Ecto neural progenitor cell (in vitro differentiated cells): ENCODE results near the gene SOX18.

ENCODE experiments used
- DNase-seq: peaks from one replicate; pipeline ENCODE4 v3.0.0-alpha.2; 2018; ENCODE audit warnings: low spot score

The SOX18 gene

DNA sequence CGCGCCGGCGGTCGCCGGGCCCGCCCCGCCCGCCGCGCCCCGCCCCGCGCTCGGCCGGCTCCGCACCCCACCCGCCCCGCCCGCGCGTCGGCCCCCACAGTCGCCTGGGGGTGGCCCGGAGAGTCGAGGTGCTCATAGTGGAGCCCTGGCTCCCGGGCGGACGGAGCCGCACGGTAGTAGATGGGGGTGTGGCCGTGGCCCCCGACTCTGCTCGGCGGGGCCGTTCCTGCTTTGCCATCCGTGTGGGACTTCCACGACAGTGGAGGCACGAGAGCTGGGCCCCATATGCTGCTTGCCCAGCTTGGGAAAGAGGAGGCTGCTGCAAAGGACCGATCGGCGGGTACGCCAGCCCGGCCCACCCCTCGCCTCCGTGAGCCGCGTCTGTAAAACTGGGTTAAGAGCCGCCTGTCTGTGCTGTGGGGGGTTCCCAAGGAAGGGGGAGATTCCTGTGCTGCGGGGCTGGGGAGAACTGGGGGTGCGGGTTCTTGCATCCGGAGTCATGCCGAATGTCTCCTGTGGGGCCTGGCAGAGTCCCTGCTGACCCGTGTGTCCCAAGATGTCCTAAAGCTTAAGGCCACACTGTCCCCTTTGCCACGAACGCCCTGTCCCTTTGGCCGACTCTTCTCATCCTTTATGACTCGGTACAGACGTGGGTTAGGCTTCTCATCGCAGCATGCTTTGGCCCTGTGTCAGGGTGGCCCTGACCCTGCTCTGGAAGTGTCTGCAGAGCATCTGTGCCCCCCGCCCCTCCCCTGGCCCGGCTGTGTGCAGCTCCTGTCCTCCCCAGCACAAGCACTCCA, 30.8 kb upstream of the SOX18 start, which contains the start of gene OPRL1:
TSS of gene OPRL1 (plus strand) at position 70 of the 800 bp plus-strand sequence. CDS start 12,639 bp downstream, outside the sequence.
- no peak for DNase-seq

DNA sequence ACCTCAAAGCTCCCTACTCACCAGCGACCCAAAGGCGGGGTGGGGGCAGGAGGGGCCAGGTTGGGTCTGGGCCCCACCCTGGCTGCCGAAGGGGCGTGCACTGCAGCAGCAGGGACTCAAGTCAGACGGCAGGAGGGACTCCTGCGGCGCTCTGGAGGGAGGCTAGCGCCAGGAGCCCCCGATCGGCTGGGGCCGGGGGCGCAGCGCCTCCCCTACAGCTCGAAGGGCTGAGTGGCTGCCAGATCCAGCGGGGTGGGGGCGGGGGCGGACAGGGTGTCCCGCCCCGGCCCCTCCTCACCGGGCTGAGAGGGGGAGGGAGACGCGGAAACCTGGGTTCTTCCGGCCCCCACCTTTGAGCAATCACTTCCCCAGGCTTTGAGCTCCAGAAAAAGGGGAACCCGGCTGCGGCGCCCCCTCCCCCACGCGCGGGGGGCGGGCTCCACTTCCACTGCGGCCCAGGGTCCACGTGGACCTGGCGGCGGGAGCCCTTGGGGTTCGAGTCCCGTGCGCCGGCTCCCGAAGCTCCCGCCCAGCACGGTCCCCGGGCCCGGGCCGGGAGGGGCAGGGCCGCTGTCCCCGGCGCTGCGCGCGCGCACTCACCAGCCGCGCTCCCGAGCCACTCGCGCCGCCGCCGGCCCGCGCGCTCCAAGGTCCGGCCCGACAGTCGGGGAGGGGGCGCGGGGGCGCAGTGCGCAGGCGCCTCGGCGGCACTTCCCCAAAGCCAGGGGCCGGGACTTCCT, 30.0 kb upstream of the SOX18 start, which contains the start of gene RGS19:
TSS of gene RGS19 (minus strand) at position 246 of the 740 bp plus-strand sequence. CDS start 2,632 bp downstream, outside the sequence.
- peak; percentile 86 for DNase-seq

DNA sequence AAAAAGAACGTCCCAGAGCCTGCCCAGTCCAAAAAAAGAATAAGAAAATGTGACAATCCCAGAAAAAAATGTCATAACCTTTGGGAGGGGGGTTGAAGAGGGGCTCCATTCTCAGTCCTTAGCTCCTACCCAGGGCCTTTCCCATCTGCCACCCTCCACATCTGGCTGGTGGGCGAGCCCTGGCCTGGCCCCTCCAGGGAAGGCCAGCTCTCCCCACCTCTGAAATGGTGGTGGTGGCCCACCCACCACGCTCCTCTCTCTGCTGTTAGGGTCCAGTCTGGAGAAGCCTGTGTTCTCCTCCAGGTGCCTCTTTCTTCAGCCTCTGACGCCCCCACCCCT, 29.5 kb upstream of the SOX18 start:
- DNase-seq: no peak

DNA sequence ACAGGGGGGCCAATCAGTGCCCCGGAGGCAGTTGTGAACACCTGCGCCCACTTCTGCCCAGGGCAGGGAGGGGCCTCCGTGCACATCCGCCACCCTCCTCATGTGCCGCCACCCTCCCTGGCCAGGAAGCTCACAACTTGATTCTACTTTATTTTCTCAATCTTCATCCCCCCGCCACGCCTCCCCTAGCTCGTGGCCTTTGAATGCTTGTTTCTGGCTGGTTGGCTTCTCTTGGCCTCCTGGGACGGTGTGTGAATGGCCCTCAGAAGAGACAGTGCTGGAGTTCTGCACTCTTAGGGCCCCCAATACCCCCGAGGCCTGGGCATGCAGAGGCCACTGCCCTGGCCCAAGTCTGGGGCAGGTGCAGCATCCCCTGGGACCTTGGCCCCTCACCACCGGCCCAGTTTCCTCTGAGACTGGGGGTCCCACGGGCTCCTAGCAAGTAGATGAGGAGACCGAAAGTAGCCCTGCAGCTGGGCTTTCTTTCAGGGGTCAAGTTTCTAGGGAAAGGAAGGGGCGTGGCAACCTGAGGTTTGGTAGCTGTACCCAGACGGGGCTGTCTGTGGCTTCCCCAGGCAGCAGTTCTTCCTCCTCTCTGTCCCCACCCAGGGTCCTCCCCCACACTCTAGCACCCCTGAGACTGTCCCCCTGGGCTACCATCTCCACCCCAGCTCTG, 28.6 kb upstream of the SOX18 start:
- no peak for DNase-seq

DNA sequence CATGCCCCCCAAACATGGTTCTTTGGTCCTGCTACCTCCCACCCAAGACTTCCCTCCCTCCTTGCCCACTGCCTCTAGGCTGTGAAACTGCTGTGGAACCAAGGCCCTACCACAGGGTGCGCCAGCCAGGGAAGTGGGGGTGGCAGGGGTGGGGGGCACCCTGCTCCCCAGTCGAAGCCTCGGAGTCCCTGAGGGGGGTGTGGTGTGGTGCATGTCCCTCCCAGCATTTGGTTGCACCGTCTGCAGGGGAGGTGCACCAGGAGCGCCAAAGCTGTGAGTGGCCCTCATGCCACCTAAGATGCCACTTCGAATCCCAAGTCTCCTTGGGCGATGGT, 28.1 kb upstream of the SOX18 start:
- no peak for DNase-seq

DNA sequence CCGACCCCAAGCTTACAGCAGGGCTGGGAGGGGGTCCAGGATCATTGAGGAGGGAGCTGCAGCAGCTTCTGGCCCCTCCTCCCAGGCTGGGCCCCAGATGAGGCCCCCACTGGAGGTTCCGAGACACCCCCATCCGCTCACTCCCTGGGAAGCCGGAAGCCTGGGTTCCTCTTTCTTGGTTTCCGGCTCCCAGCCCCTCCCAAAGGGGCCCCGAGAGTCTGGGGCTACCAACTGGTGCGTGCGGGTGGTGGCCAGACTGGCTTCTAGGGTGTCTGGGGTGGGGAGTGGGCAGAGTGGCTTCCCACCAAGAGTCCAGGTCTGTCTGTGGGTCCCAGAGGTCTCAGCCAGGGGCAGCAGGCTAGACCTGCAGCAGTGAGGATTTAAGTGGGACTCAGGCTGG, 27.7 kb upstream of the SOX18 start:
- no peak for DNase-seq

DNA sequence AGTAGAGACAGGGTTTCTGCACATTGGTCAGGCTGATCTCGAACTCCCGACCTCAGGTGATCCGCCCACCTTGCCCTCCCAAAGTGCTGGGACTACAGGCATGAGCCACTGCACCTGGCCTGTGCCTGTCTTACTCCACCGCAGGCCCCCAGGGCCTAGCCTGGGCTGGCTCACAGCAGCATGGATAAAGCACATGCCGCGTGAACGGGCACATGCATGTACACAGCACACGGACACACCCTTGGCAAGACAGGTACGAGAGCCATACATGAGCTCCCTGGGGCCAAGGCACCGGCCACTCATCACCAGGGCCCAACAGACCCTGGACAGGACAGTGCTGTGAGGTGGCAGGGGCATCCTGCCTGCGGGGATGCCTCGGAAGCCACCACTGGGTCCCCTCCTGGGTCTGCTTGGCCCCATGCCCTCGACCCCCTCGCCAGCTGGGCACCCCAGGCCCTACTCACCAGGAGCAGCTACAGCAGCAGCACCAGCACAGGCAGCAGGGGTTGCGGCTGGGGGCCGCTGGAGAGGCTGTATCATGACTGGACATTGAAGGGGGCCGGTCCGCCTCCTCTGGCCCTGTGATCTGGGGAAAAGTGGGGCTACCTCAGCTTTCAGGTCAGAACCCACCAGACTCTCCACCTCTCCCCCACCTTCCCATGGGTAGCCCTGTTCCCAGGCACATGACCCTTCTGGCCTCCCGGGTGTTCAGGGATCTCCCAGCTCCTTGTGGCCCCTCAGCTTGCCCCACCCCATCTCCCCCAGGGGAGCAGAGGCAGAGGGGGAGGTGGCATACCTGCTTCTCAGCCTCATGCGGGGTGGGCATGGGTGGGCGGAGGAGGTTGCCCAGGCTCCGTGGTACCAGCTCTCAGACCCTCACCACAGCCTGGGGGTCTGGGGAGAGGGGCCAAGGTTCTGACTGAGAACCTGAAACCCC, 26.9 kb upstream of the SOX18 start:
- DNase-seq: no peak

DNA sequence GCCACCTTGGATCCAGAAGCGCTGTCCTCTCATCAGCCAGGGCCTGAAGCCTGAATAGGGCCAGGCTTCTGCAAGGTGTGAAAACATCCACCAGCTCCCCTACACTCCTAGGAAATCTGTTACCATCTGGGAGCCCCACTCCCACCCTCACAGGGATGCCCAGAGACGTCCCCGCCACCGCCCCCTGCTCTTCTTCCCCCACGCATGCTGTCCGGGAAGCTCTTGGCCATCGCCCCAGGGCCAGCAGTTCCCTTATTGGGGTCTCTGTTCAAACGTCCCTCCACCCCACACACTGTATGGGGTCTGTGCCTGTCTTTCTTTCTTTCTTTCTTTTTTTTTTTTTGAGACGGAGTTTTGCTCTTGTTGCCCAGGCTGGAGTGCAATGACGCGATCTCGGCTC, 26.1 kb upstream of the SOX18 start:
- DNase-seq: no peak

DNA sequence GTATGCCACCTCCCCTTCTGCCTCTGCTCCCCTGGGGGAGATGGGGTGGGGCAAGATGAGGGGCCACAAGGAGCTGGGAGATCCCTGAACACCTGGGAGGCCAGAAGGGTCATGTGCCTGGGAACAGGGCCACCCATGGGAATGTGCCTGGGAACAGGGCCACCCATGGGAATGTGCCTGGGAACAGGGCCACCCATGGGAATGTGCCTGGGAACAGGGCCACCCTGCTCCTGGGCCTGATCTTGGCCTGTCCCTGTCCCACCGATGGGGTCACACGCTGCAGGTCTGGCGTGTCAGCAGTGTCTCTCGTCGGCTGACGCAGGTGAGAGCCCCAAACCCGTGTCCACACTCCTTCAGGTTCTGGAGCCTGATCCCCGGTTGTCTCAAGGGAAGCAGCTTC, 25.5 kb upstream of the SOX18 start:
- DNase-seq: no peak

DNA sequence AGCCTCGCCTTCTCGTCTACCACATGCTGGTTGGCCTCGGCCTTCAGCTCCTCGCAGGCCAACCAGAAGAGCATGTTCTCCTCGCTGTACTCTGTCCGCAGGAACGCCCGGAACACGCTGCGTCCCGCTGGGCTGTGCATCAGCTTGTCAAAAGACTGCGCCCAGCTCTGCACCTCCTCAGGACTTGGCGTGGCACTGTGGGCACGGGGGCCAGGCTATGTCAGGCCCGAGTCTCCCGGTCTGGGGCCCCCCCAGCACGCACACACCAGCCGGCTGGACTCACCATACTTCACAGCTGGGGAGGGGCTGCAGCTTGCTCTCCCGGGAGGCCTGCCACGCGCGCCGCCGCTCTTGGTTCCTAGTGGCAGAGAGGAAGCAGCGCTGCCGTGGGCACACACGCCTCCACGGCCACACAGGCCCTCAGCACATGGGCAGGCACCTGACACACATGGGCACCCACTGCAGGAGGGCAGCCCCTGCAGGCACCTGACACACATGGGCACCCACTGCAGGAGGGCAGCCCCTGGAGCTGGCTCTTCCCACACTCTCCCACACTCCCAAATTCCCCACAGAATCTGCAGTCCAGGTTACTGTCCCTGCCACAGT, 24.8 kb upstream of the SOX18 start:
- DNase-seq: no peak

DNA sequence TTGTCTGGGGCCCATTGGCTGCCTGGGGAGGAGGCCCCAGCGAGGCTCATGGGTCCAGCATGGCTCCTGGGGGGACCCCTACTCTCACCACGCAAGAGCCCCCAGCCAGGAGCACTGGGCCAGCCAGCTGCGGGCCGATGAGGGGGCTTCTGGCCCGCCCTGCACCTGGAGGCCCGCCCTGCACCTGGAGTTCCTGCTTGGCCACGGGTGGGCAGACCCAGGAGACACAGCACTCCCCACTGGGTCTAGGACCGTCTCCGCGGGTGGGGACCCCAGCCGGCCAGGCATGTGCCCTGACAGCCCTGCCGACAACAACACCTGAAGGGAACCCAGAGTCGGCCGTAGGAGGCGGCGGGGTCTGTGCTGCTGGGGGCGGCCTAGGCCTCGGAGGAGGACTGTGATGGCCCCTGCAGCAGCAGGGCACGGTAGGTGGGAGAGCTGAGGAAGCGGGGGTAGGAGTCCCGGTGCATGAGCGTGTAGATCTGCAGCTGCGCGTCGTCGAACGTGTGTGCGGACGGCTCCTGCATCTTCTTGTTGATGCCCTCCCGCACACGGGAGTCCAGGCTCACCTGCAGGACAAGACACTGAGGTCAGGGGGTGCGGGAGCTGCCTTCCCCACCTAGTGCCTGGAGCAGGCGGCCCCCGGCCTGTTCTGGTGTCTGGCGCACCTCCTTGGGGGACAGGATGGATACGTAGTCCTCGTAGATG, 24.2 kb upstream of the SOX18 start:
- DNase-seq: no peak

DNA sequence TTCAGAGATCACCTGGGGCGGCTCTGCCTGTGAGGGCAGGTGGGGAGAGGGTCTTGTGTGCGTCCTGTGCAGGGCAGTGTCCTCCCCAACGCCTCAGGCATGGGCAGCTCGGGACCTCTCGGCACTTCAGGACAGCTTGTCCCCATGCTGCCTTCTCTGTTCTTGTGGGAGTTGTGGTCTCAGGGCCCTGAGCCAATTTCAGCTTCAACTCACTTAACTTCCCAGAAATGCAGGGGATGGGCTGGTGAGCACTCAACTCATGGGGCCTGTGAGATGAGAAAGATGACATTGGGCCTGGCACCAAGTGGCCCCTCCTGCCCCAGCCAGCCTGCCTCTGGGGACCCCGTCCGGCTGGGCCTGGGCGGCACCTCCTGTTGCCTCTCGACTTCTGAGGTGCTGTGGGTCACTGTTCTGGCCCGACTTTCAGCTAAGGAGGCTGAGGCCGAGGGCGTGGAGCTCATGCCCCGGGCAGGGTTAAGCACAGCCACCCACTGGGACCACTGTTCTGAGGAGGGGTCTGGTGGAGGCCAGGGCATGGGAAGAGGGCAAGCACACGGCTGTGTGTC, 23.1 kb upstream of the SOX18 start:
- DNase-seq: no peak

DNA sequence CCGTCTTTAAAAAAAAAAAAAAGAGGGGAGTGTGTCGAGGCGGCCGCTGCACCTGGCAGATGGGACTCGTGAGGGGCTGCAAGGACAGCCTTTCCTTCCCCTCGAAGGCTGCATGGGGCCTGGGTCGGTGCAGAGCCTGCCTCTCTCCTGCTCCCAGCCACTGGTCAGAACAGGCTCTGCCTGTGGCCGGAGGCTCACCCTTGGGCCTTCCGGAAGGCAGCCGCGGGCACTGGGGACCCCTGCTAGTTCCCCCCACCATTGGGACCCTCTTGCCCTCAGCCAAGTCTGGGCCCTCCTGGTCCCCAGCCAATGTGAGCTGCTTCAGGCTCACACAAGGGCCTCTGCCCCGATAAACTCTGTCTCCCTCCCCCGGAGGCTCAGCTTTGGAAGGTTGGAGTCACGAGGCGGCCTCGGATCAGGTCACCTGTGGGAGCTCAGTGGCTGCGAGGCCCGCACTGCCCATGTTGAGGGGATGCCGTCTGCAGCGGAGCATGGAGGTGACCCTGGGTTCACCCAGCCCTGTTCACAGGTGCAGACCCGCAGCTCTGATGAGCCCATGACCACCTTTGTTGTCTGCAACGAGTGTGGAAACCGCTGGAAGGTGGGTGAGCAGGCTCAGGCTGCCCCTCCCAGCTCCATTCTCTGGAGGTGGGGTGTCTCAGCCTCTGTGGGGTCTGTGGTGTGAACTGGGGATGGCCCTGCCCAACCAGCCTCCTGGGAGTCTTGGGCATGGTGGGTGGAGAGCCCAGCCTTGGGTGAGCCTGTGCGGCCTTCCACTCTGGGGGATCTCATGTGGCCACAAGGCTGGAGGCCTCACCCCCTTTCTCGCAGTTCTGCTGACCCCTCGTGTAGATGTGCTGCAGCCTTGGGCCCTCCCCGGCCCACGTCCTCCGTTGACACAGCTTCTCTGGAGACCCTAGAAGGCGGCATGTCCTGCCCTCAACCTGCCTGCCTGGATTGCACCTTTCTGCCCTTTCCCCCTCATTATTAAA, 22.2 kb upstream of the SOX18 start:
- no peak for DNase-seq

DNA sequence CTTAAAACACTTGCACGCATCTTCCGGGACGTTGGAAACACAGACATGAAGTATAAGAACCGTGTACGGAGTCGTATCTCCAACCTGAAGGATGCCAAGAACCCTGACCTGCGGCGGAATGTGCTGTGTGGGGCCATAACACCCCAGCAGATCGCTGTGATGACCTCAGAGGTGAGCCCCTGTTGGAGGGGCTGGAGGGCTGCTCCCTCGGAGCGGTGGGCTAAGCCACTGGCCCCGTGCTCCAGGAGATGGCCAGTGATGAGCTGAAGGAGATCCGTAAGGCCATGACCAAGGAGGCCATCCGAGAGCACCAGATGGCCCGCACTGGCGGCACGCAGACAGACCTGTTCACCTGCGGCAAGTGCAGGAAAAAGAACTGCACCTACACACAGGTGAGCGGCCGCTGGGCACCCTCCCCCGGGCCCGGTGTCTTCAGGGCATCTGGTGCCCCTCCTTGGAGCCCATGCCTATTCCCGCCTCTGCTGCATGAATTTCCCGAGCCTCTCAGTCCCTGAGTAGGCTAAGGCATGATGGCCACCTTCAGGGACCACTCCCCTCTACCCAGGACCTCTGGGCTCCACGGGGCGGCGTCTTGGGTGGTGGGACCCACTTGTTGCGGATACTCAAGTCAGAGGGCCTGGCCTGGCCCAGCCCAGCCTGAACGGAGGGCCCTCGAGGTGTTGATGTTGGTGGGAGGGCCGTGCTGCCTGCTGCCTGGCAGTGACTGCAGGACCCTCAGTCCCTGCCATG, 21.0 kb upstream of the SOX18 start:
- no peak for DNase-seq

DNA sequence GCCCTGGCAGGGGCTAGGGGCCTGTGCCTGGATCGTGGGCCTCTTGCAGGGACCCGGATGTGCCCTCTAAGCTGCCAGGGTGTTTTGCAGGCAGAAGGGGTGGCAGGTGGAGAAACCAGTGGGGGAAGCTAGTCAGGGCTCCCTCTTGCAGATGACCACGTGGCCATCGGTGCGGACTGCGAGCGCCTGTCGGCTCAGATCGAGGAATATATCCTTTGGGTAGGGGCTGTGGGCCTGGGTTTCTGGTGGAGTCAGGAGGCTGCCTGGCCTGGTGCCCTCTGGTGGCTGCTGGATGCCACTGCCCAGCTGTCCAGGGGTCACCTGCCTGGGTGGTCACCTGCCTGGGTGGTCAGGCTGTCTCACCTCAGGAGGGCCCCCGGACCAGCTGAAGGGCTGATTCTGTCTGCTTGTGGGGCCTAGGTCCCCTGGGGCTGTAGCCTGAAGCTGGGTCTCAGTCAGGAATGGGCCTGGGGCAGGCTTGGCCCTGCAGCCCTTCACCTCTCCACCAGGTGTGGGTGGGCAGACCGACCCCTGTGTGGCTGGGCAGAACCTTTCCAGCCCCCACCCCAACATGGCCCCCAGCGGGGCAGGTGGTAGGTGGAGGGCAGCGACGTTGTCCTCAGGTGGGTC, 20.3 kb upstream of the SOX18 start:
- DNase-seq: peak; percentile 90

DNA sequence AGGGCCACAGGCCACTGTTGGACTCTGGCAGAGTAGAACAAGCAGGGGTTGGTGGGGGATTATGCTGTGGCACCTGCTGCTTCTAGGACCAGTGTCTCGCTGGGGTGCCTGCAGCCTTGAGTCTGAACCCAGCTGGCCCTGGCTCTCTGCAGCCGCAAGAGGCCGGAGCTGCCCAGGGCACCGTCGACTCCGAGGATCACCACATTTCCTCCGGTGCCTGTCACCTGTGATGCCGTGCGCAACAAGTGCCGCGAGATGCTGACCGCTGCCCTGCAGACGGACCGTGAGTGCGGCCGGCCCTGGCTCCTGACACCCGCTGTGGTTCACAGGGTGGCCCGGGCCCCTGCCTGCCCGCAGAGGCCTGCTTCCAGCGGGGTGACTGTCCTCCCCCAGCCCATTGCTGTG, 19.8 kb upstream of the SOX18 start:
- DNase-seq: no peak

DNA sequence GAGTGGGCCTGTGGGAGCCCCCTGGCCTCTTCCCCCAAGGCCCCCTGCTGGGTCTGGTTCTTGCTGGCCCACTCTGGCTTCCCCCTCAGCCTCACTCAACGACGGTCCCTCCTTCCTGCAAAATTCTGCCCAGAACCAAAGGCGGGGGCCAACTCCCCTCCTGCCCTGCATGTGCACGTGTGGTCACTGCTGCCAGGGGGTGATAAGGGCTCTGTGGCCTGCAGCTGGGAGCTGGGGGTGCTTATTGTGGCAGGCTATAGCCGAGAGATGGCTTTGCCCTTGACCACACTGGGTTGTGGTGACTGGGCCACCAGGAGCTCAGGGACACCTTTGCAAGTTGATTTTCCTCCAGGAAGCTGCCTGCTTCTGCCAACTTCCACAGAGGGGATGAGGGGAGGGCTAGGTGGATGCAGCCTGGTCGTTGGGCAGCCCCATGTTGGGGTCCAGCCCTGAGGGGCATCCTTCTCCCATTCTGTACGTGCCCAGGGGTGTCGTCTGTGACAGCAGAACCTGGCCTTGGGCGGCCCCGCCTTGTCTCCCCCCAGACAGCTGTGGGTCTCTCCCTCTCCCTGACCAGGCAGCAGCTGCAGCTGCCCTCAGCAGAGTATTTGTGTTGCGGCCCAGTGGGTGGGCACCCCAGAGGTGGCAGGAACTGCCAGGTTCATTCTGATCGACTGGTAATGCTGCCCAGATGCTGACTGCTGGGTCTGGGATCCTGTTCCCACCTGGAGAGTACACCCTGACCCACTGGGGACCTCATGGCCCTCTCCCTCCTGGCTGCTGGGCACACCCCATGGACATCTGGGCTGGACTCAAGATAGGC, 19.2 kb upstream of the SOX18 start:
- DNase-seq: no peak
